Measurements from ENCODE around the gene TRNT1.

GRCh38 chr3:3126477-3127431, at the start of gene TRNT1:
- TF ChIP-seq CTCF (IDR thresholded peaks at IDR 0.05): peak in 2 of 12 donors; percentile 7 to 10
- TF ChIP-seq POLR2A (IDR thresholded peaks at IDR 0.05): peak in 1 of 2 donors; percentile 86

Data from heart left ventricle (tissue), 13 donors.